SK-N-SH treated with all-trans-retinoic acid at 6 μM for 48 hours (cell line): ENCODE data around the gene COL5A2.

Experiments
- BACH2 ChIP-seq: fragments of 250-450 bp; sonication (Bioruptor Pico); IDR thresholded peaks from 2 replicates; pipeline ENCODE4 v1.9.0; 2021; ENCODE audit warnings: mild to moderate bottlenecking, borderline replicate concordance
- GLIS3 ChIP-seq: fragments of 250-450 bp; sonication (Bioruptor Pico); IDR thresholded peaks from 2 replicates; pipeline ENCODE4 v1.5.0; 2020; ENCODE audit warnings: mild to moderate bottlenecking, moderate library complexity
- ISL1 ChIP-seq: fragments of 250-450 bp; sonication (Bioruptor Pico); IDR thresholded peaks from 2 replicates; pipeline ENCODE4 v2.1.2; 2022; ENCODE audit warnings: mild to moderate bottlenecking, moderate library complexity
- PPARA ChIP-seq: fragments of 250-450 bp; sonication (Bioruptor Pico); IDR thresholded peaks from 2 replicates; pipeline ENCODE4 v1.5.0; 2020; ENCODE audit warnings: mild to moderate bottlenecking, borderline replicate concordance
- RARB ChIP-seq: fragments of 250-450 bp; sonication (Bioruptor Pico); IDR thresholded peaks from 2 replicates; pipeline ENCODE4 v1.8.0; 2021; ENCODE audit warnings: mild to moderate bottlenecking, moderate library complexity
- SNAI2 ChIP-seq: fragments of 250-450 bp; sonication (Bioruptor Pico); IDR thresholded peaks from 2 replicates; pipeline ENCODE4 v1.5.0; 2020; ENCODE audit warnings: mild to moderate bottlenecking, moderate library complexity
- TOX ChIP-seq: fragments of 250-450 bp; sonication (Bioruptor Pico); IDR thresholded peaks from 2 replicates; pipeline ENCODE4 v1.8.0; 2021; ENCODE audit warnings: mild to moderate bottlenecking, moderate library complexity, borderline replicate concordance
- ZC3H10 ChIP-seq: fragments of 250-450 bp; sonication (Bioruptor Pico); IDR thresholded peaks from 2 replicates; pipeline ENCODE4 v1.5.1; 2021; ENCODE audit warnings: mild to moderate bottlenecking, moderate library complexity
- ZFP3 ChIP-seq: fragments of 250-450 bp; sonication (Bioruptor Pico); IDR thresholded peaks from 2 replicates; pipeline ENCODE4 v1.5.0; 2020; ENCODE audit warnings: mild to moderate bottlenecking, moderate library complexity
- ZFP30 ChIP-seq: fragments of 450-650 bp; formaldehyde crosslinking; IDR thresholded peaks from 2 replicates; pipeline ENCODE4 v1.5.0; 2022; ENCODE audit warnings: mild to moderate bottlenecking, moderate library complexity
- ZNF565 ChIP-seq: fragments of 450-650 bp; formaldehyde crosslinking; conservative IDR thresholded peaks from 2 replicates; pipeline ENCODE4 v1.5.0; 2020; ENCODE audit warnings: low read depth, mild to moderate bottlenecking, moderate library complexity
- TF ChIP-seq, protein P1 (sequence below): fragments of 250-450 bp; sonication (Bioruptor Pico); IDR thresholded peaks from 2 replicates; pipeline ENCODE4 v1.5.1; 2020; ENCODE audit warnings: low read depth, mild to moderate bottlenecking, moderate library complexity
- TF ChIP-seq, protein P2 (sequence below): fragments of 250-450 bp; sonication (Bioruptor Pico); IDR thresholded peaks from 2 replicates; pipeline ENCODE4 v1.5.1; 2021; ENCODE audit warnings: mild to moderate bottlenecking, moderate library complexity
- TF ChIP-seq, protein P3 (sequence below): fragments of 250-450 bp; sonication (Bioruptor Pico); IDR thresholded peaks from 2 replicates; pipeline ENCODE4 v1.8.0; 2020; ENCODE audit warnings: mild to moderate bottlenecking, moderate library complexity, borderline replicate concordance

DNA sequence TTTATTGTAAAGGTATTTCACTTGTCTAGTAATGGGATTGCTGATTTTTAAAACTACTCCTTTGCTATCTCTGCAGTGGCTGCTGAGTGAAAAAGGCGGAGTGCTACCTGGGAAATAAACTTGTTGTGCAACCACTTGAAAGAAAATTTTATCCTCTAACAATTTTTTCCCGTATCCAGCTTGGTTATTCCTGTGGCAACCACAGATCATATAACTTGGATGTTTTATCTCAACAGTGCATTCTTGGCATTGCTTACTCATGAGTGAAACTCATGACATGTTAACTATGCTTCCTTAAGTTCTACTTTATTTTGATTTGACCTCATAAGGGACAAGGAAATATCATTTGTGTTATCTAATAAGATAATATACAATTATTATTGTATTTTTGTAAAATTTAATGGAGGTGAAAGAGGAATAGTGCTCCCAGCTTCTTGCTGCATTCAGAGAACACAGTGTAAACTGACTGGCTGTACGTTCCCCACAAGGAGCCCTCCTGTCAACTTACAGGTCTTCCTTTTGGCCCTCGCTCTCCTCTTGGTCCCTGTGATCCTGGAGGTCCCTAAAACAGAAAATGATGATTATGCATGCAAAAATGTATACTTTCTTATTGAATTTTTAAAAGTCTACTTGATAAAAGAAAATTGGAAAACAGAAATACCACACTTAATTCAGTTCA, 82.7 kb downstream of the COL5A2 start:
- TF ChIP-seq, protein P1, sequence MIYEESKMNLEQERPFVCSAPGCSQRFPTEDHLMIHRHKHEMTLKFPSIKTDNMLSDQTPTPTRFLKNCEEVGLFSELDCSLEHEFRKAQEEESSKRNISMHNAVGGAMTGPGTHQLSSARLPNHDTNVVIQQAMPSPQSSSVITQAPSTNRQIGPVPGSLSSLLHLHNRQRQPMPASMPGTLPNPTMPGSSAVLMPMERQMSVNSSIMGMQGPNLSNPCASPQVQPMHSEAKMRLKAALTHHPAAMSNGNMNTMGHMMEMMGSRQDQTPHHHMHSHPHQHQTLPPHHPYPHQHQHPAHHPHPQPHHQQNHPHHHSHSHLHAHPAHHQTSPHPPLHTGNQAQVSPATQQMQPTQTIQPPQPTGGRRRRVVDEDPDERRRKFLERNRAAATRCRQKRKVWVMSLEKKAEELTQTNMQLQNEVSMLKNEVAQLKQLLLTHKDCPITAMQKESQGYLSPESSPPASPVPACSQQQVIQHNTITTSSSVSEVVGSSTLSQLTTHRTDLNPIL (CRISPR knock-in tag) = peak; percentile 73; the same call in 1 of the 2 replicates
- 0 out of 2 replicates have a peak, but pooled peaks have one; percentile 16 for TF ChIP-seq ZFP3 (CRISPR knock-in tag)
- TF ChIP-seq RARB (CRISPR knock-in tag) = no peak
- TF ChIP-seq ZFP30 (CRISPR knock-in tag) = no peak
- peak; percentile 41; the same call in 1 of the 2 replicates for TF ChIP-seq TOX
- TF ChIP-seq GLIS3 (CRISPR knock-in tag) = no peak
- no peak for TF ChIP-seq ZC3H10 (CRISPR knock-in tag)
- TF ChIP-seq, protein P2, sequence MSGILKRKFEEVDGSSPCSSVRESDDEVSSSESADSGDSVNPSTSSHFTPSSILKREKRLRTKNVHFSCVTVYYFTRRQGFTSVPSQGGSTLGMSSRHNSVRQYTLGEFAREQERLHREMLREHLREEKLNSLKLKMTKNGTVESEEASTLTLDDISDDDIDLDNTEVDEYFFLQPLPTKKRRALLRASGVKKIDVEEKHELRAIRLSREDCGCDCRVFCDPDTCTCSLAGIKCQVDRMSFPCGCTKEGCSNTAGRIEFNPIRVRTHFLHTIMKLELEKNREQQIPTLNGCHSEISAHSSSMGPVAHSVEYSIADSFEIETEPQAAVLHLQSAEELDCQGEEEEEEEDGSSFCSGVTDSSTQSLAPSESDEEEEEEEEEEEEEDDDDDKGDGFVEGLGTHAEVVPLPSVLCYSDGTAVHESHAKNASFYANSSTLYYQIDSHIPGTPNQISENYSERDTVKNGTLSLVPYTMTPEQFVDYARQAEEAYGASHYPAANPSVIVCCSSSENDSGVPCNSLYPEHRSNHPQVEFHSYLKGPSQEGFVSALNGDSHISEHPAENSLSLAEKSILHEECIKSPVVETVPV = no peak
- no peak for TF ChIP-seq SNAI2 (CRISPR knock-in tag)
- TF ChIP-seq, protein P3, sequence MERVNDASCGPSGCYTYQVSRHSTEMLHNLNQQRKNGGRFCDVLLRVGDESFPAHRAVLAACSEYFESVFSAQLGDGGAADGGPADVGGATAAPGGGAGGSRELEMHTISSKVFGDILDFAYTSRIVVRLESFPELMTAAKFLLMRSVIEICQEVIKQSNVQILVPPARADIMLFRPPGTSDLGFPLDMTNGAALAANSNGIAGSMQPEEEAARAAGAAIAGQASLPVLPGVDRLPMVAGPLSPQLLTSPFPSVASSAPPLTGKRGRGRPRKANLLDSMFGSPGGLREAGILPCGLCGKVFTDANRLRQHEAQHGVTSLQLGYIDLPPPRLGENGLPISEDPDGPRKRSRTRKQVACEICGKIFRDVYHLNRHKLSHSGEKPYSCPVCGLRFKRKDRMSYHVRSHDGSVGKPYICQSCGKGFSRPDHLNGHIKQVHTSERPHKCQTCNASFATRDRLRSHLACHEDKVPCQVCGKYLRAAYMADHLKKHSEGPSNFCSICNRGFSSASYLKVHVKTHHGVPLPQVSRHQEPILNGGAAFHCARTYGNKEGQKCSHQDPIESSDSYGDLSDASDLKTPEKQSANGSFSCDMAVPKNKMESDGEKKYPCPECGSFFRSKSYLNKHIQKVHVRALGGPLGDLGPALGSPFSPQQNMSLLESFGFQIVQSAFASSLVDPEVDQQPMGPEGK (CRISPR knock-in tag) = no peak; the same call in 1 of the 2 replicates
- TF ChIP-seq ISL1 = peak; percentile 95
- no peak for TF ChIP-seq PPARA
- TF ChIP-seq BACH2 (CRISPR knock-in tag) = no peak
- no peak for TF ChIP-seq ZNF565 (CRISPR knock-in tag)
